ENCODE measurements around the gene C1orf105.
"Not testable (repeated sequence)": the region's sequence is repeated elsewhere in the genome, so short reads cannot be mapped to it uniquely, and the experiment has no call there.

C1orf105 gene

GRCh38 chr1:172494166-172494565 is 73.7 kb downstream of the C1orf105 start:
- DNase-seq: no peak

- not testable (repeated sequence) for DNase-seq
These were observed 75.6 kb downstream of the C1orf105 start for GRCh38 chr1:172496127-172496526.

GRCh38 chr1:172496678-172497077 is 76.2 kb downstream of the C1orf105 start:
- DNase-seq: no peak

- DNase-seq: no peak
These were observed 76.7 kb downstream of the C1orf105 start for GRCh38 chr1:172497230-172497629.

- DNase-seq: no peak
These were observed 78.4 kb downstream of the C1orf105 start for GRCh38 chr1:172498857-172499256.

- DNase-seq: no peak
These were observed 79.2 kb downstream of the C1orf105 start for GRCh38 chr1:172499636-172500141.

- no peak for DNase-seq
These were observed 79.7 kb downstream of the C1orf105 start for GRCh38 chr1:172500207-172500606.

GRCh38 chr1:172507741-172508140 is 87.3 kb downstream of the C1orf105 start:
- DNase-seq: no peak

GRCh38 chr1:172510479-172510878 is 90.0 kb downstream of the C1orf105 start:
- DNase-seq: no peak

- DNase-seq: no peak
These were observed 92.1 kb downstream of the C1orf105 start for GRCh38 chr1:172512591-172512990.

- no peak for DNase-seq
These were observed 93.0 kb downstream of the C1orf105 start for GRCh38 chr1:172513479-172513878.

GRCh38 chr1:172514108-172514507 is 93.6 kb downstream of the C1orf105 start:
- DNase-seq: no peak

- DNase-seq: no peak
These were observed 95.0 kb downstream of the C1orf105 start for GRCh38 chr1:172515436-172515835.

GRCh38 chr1:172515927-172516326 is 95.4 kb downstream of the C1orf105 start:
- DNase-seq: no peak

GRCh38 chr1:172517081-172517480 is 96.6 kb downstream of the C1orf105 start:
- no peak for DNase-seq

- no peak for DNase-seq
These were observed 97.1 kb downstream of the C1orf105 start for GRCh38 chr1:172517545-172517944.

Measured in NCI-H1417 treated with DMSO at 0.1 percent for 48 hours (cell line).